HG03103 (cell line): Measurements from ENCODE around the gene JPT2.
"Not testable (repeated sequence)": the region's sequence is repeated elsewhere in the genome, so short reads cannot be mapped to it uniquely, and the experiment has no call there.

Experiments used
- ATAC-seq: cut with Tn5 transposase; IDR thresholded peaks from one replicate; pipeline ENCODE4 v1.9.1; 2021; ENCODE audit warnings: low read depth; ENCODE audit not compliant: unreplicated experiment

JPT2 gene

GRCh38 chr16:1673424-1674151, 4.5 kb upstream of the JPT2 start:
- ATAC-seq, result no peak

DNA sequence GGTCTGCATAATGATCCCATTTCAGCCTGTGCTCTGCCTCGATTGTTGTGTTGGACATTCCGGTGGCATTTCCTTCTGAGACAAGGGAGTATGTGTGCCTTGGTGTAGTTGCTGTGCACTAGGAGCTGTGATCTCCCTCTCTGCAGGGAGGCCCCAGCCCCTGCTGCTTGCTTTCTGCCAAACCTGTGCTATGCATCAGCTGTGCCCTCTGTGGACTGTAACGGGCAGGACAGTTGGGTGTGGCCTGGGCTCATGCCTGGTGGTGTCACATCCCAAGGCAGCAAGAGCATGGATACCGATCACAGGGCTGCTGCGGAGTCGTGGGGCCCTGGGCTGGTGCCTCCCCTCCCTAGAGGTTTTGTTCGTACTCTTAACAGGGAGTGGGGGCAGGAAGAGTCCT, 3.8 kb upstream of the JPT2 start:
- no peak for ATAC-seq

- no peak for ATAC-seq
Measured at GRCh38 chr16:1674751-1675664, 3.1 kb upstream of the JPT2 start.

DNA sequence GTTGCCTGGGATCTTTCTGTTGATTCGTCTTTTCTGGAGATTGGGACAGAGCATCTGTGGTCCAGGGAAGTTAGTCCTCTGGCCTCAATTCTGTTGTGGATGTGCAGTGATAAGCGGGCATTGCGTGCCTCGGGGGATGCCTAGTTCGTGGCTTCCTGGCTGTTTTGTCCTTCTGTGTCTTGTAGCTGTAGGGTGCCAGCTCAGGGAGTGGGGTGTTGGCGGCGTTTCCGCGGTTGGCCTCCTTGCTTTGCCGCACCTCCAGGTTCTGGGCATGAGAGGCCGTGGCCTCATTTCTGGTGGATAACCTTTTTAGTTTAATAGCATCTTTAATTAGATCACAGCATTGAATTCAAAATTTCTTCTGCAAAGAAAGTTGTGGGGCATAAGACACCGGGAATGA, 1.4 kb upstream of the JPT2 start:
- no peak for ATAC-seq

DNA sequence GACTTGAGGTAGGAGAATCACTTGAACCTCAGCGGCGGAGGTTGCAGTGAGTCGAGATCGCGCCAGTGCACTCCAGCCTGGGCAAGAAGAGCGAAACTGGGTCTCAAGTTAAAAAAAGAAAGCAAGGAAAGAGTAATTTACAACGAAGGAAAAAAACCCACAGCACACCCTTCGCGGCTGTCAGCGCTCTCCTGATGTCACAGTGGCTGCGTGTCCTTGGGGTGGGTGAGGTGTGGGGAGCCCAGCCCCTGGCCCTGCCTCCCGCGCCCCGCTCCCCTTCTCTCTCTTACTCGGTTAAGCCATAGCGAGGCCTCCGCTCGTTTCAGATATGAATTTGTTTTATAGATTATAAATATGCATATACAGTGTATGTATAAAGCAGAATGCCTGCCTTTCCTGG, 740 bp upstream of the JPT2 start:
- ATAC-seq, result no peak

- ATAC-seq, result peak; percentile 9
Measured at GRCh38 chr16:1678500-1679098, 520 bp downstream of the JPT2 start.

GRCh38 chr16:1680361-1680760, 2.3 kb downstream of the JPT2 start:
- no peak for ATAC-seq

GRCh38 chr16:1681032-1681431, 3.0 kb downstream of the JPT2 start:
- ATAC-seq, result no peak

GRCh38 chr16:1687427-1688316, 9.6 kb downstream of the JPT2 start:
- no peak for ATAC-seq

GRCh38 chr16:1688807-1689560, 10.9 kb downstream of the JPT2 start:
- ATAC-seq, result no peak

DNA sequence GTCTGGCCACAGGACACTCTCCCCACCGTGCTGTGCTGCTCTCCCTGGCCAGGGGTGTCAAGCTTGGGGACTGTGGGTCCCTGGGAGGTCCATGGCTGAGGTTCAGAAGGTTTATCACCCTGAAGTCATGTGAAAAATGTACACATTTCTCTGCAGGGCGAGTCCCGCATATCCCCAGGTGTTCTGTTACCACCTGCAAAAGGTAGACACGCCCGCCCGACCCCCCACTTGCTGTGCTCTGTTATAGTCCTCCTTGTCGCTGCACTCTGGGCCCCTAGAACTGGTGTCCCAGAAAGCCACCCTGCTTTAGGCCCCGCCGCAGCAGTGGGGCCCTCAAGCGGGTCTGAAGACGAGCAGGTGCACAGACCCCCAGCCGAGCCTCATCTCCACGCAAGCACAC, 11.8 kb downstream of the JPT2 start:
- no peak for ATAC-seq

GRCh38 chr16:1690810-1691209, 12.7 kb downstream of the JPT2 start:
- no peak for ATAC-seq

DNA sequence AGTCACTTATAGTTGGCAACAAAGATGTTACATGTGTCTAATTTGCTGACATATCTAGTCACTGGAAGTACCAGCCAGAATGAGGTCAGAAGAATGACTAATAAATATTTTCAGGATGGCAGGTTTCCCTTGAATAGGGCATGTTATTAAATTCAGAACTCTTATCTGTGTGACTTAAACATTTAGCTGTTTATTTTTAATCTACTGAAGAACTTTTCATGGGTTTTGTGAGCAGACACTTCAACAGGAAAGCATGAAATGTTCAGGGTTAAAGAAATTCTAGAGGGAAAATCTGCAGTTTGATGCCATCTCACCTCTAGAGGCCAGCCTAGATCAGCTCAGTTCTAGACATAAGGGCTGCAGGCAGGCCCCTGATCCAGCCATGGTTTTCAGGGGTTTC, 13.2 kb downstream of the JPT2 start:
- ATAC-seq, result no peak

DNA sequence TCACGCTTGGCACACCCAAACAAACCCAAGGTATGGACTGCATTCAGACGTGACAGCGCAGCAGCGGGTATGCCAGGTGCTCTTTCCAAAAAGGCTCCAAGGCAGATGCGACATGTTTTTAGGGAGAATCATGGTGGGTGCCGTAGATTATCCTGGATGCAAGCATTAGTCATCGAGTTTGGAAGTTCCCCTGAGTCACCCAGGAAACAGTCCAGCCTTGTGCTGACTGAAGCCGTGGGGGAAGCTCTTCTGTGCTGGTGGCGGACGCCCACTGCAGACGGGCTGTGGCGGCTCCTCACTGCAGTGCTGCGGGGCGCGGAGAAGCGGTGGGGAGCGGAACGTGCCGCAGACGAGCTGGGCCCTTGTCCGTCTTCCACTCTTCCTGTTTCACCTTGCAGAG, 13.9 kb downstream of the JPT2 start:
- no peak for ATAC-seq

GRCh38 chr16:1696863-1697262, 18.8 kb downstream of the JPT2 start:
- no peak for ATAC-seq

GRCh38 chr16:1698680-1699079, 20.6 kb downstream of the JPT2 start:
- ATAC-seq, result no peak

DNA sequence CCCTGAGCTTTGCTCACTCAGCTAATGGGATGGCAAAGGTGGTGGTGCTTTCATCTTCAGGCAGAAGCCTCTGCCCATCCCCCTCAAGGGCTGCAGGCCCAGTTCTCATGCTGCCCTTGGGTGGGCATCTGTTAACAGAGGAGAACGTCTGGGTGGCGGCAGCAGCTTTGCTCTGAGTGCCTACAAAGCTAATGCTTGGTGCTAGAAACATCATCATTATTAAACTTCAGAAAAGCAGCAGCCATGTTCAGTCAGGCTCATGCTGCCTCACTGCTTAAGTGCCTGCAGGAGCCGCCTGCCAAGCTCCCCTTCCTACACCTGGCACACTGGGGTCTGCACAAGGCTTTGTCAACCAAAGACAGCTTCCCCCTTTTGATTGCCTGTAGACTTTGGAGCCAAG, 22.2 kb downstream of the JPT2 start:
- ATAC-seq, result no peak

- ATAC-seq, result no peak
Measured at GRCh38 chr16:1701216-1701878, 23.3 kb downstream of the JPT2 start.

- ATAC-seq, result not testable (repeated sequence)
Measured at GRCh38 chr16:1705324-1705687, 27.2 kb downstream of the JPT2 start.
